GM23338 (cell line): ENCODE data around the gene SORCS2. TPM values are rescaled to one million over a fixed set of nuclear protein-coding genes. Genes with fewer than 3 reads are reported as not detected.

Source experiments
- ATAC-seq: fragments of 200-7000 bp; cut with Tn5 transposase; 3 replicates; pipeline ENCODE4 v1.9.1; 2020
- DNase-seq: peaks from one replicate; pipeline ENCODE4 v3.0.0-alpha.2; 2015; ENCODE audit warnings: low spot score
- H2AFZ ChIP-seq: fragments of 200-600 bp; sonication (generic); 2 replicates; pipeline ENCODE4 v1.8.0; 2016; ENCODE audit warnings: antibody characterized with exemption, mild to moderate bottlenecking, moderate library complexity
- H3F3A ChIP-seq: fragments of 200-600 bp; sonication (generic); replicated peaks from 2 replicates; pipeline ENCODE4 v1.8.0; 2017; ENCODE audit warnings: antibody characterized with exemption, mixed run types, low read depth
- H3K27ac ChIP-seq: fragments of 200-600 bp; sonication (generic); 2 replicates; pipeline ENCODE4 v1.6.1; 2016; ENCODE audit warnings: low read depth
- H3K27me3 ChIP-seq: fragments of 200-600 bp; sonication (generic); 2 replicates; pipeline ENCODE4 v1.8.0; 2016; ENCODE audit warnings: mild to moderate bottlenecking, mixed run types, moderate library complexity; ENCODE audit not compliant: insufficient read depth
- H3K36me3 ChIP-seq: fragments of 200-600 bp; sonication (generic); 2 replicates; pipeline ENCODE4 v1.8.0; 2016; ENCODE audit warnings: mild to moderate bottlenecking; ENCODE audit not compliant: insufficient read depth
- H3K4me1 ChIP-seq: fragments of 200-600 bp; sonication (generic); 2 replicates; pipeline ENCODE4 v1.8.0; 2016; ENCODE audit warnings: mild to moderate bottlenecking, moderate library complexity; ENCODE audit not compliant: insufficient read depth
- H3K4me2 ChIP-seq: fragments of 200-600 bp; sonication (generic); 2 replicates; pipeline ENCODE4 v1.7.1; 2017; ENCODE audit warnings: mixed run types
- H3K4me3 ChIP-seq: fragments of 200-600 bp; sonication (generic); 2 replicates; pipeline ENCODE4 v1.6.1; 2016; ENCODE audit warnings: mixed run types
- H3K79me2 ChIP-seq: fragments of 200-600 bp; sonication (generic); replicated peaks from 2 replicates; pipeline ENCODE4 v1.8.0; 2017; ENCODE audit warnings: mild to moderate bottlenecking; ENCODE audit not compliant: insufficient read depth
- H3K9me2 ChIP-seq: fragments of 200-600 bp; sonication (generic); 2 replicates; pipeline ENCODE4 v1.8.0; 2017; ENCODE audit not compliant: insufficient read depth
- H4K20me1 ChIP-seq: fragments of 200-600 bp; sonication (generic); replicated peaks from 2 replicates; pipeline ENCODE4 v1.8.0; 2017; ENCODE audit warnings: mild to moderate bottlenecking; ENCODE audit not compliant: insufficient read depth
- H3K27ac Mint-ChIP-seq: 2 replicates; pipeline ENCODE4 v1.8.0; 2020; ENCODE audit warnings: inconsistent platforms, mild to moderate bottlenecking, moderate library complexity, mixed read lengths
- H3K27me3 Mint-ChIP-seq: 3 replicates; pipeline ENCODE4 v1.8.0; 2022; ENCODE audit warnings: low read depth, mild to moderate bottlenecking, moderate library complexity, mixed read lengths, inconsistent platforms; ENCODE audit not compliant: insufficient read depth, poor library complexity
- H3K36me3 Mint-ChIP-seq: 3 replicates; pipeline ENCODE4 v1.8.0; 2021; ENCODE audit warnings: low read depth, mild to moderate bottlenecking, inconsistent platforms, moderate library complexity, mixed read lengths
- H3K4me1 Mint-ChIP-seq: 3 replicates; pipeline ENCODE4 v1.8.0; 2020; ENCODE audit warnings: mild to moderate bottlenecking, inconsistent platforms, mixed read lengths
- H3K4me3 Mint-ChIP-seq: 3 replicates; pipeline ENCODE4 v1.8.0; 2021; ENCODE audit warnings: moderate library complexity, mild to moderate bottlenecking, inconsistent platforms, mixed read lengths
- H3K9me3 Mint-ChIP-seq: 3 replicates; pipeline ENCODE4 v1.8.0; 2020; ENCODE audit warnings: moderate library complexity, mild to moderate bottlenecking, inconsistent platforms, mixed read lengths
- CREB1 ChIP-seq: fragments of 250-450 bp; sonication (Bioruptor Pico); IDR thresholded peaks from 2 replicates; pipeline ENCODE4 v1.5.0; 2020; ENCODE audit warnings: low read depth, mild to moderate bottlenecking, moderate library complexity
- CTCF ChIP-seq, 2 experiments: fragments of 200-600 bp in 1 of 2; sonication (generic) in 1 of 2; conservative IDR thresholded peaks; 2 replicates each; pipeline versions ENCODE4 v1.5.1 to v1.6.1; 2016 to 2017; ENCODE audit warnings: antibody characterized with exemption in 2 of 2, low read depth in 2 of 2, mild to moderate bottlenecking in 2 of 2, moderate library complexity in 1 of 2
- ETS1 ChIP-seq: IDR thresholded peaks from 2 replicates; pipeline ENCODE4 v1.6.1; 2016; ENCODE audit warnings: antibody characterized with exemption
- EZH2 ChIP-seq: fragments of 200-600 bp; sonication (generic); IDR thresholded peaks from one replicate; pipeline ENCODE4 v1.8.0; 2017; ENCODE audit warnings: antibody characterized with exemption, mild to moderate bottlenecking, low read depth; ENCODE audit not compliant: unreplicated experiment
- NANOG ChIP-seq: IDR thresholded peaks from 2 replicates; pipeline ENCODE4 v1.6.1; 2016; ENCODE audit warnings: antibody characterized with exemption, borderline replicate concordance
- POLR2AphosphoS5 ChIP-seq: IDR thresholded peaks from 2 replicates; pipeline ENCODE4 v1.6.1; 2016; ENCODE audit warnings: antibody characterized with exemption, low read depth
- REST ChIP-seq: IDR thresholded peaks from one replicate; pipeline ENCODE4 v1.6.1; 2018; ENCODE audit warnings: antibody characterized with exemption; ENCODE audit not compliant: unreplicated experiment
- ZNF114 ChIP-seq: fragments of 250-450 bp; sonication (Bioruptor Pico); IDR thresholded peaks from 2 replicates; pipeline ENCODE4 v1.5.0; 2020; ENCODE audit warnings: mild to moderate bottlenecking, moderate library complexity
- ZNF462 ChIP-seq: fragments of 250-450 bp; sonication (Bioruptor Pico); IDR thresholded peaks from 2 replicates; pipeline ENCODE4 v1.5.0; 2020; ENCODE audit warnings: mild to moderate bottlenecking, moderate library complexity
- polyA plus RNA-seq: library from polyadenylated mRNA; unstranded; fragments of >200 nt; fragmentation: Nextera tagmentation; extraction: Ambion mirVana; gene quantifications from 2 replicates; pipeline ENCODE4 v1.2.1, GENCODE V29; 2016
- total RNA-seq: library from RNA; depleted of rRNA; stranded (reverse); fragments of >200 nt; shearing (Covaris generic); gene quantifications from 2 replicates; pipeline ENCODE4 v1.2.3, GENCODE V29; 2014

SORCS2 gene
- total and polyA plus RNA-seq, 2 experiments from 2014 or later = 0.47 to 2.4 TPM

GRCh38 chr4:7247521-7247920, 55.2 kb downstream of the SORCS2 start (continued):
- TF ChIP-seq REST = no peak
- TF ChIP-seq CTCF (conservative IDR thresholded peaks at IDR 0.05; ENCODE audit: low read depth in 2 of 2) = no peak
- TF ChIP-seq NANOG = no peak

- Histone ChIP-seq H3K27me3 (no peaks in the 10 kb centered on the region), H4K20me1 (no peaks in the 10 kb centered on the region), H3K9me2 (no peaks in the 10 kb centered on the region), H3K4me3 (no peak overlapping the region), H3K27ac (no peak overlapping the region), H3K79me2 (no peaks in the 10 kb centered on the region), H2AFZ (no peak overlapping the region), H3K4me1 (no peaks in the 10 kb centered on the region), H3K4me2 (no peak overlapping the region), H3F3A (no peaks in the 10 kb centered on the region), H3K36me3 (no peaks in the 10 kb centered on the region)
- ATAC-seq (no peak), DNase-seq (no peak)
- Mint-ChIP-seq H3K36me3 (no peaks in the 10 kb centered on the region), H3K9me3 (0 out of 3 replicates have a peak, but pooled peaks cover 4% of the 10 kb centered on the region), H3K27me3 (peaks cover 2% of the 10 kb centered on the region), H3K4me3 (no peak overlapping the region), H3K4me1 (no peaks in the 10 kb centered on the region), H3K27ac (no peak overlapping the region)
- no peak for TF ChIP-seq REST
- TF ChIP-seq ZNF114 (CRISPR knock-in tag) = no peak
- no peak for TF ChIP-seq POLR2AphosphoS5
- TF ChIP-seq EZH2 = no peak
- no peak for TF ChIP-seq CREB1 (CRISPR knock-in tag)
- TF ChIP-seq ETS1 = no peak
- no peak for TF ChIP-seq ZNF462 (CRISPR knock-in tag)
Measured at GRCh38 chr4:7247946-7248345, 55.6 kb downstream of the SORCS2 start.
